OCI-LY7 (cell line): ENCODE data around the gene KIF11. TPM values are rescaled to one million over a fixed set of nuclear protein-coding genes. Genes with fewer than 3 reads are reported as not detected.

ENCODE experiments used
- BruUV-seq: library from RNA; stranded (reverse); fragments of 400-500 nt; replicated peaks from 2 replicates; lab custom pipeline; 2021; lab: Mats Ljungman, UMichigan
- CTCF ChIA-PET: fragments of 300-600 bp; sonication (Branson Sonifier 250); formaldehyde crosslinking; loops from one replicate; lab custom pipeline; 2022; ENCODE audit warnings: antibody characterized with exemption; ENCODE audit not compliant: unreplicated experiment; lab: Charles Lee
- POLR2A ChIA-PET: fragments of 300-600 bp; sonication (Branson Sonifier 250); formaldehyde crosslinking; loops from one replicate; lab custom pipeline; 2022; ENCODE audit warnings: antibody characterized with exemption; lab: Charles Lee
- DNase-seq: peaks from one replicate; pipeline ENCODE4 v3.0.0-alpha.2; 2015; ENCODE audit warnings: low spot score
- H2AFZ ChIP-seq: fragments of 200-600 bp; sonication (generic), shearing (Covaris generic); 2 replicates; pipeline ENCODE4 v1.6.1; 2014; ENCODE audit warnings: mild to moderate bottlenecking, antibody characterized with exemption, low read length, moderate library complexity
- H3K27ac ChIP-seq: fragments of 200-600 bp; sonication (generic); 2 replicates; pipeline ENCODE4 v1.5.1; 2014; ENCODE audit warnings: mixed run types, low read depth, mild to moderate bottlenecking, moderate library complexity, low read length, inconsistent platforms; ENCODE audit not compliant: poor library complexity, severe bottlenecking
- H3K36me3 ChIP-seq: fragments of 200-600 bp; sonication (generic); 2 replicates; pipeline ENCODE4 v1.6.1; 2014; ENCODE audit warnings: mild to moderate bottlenecking, antibody characterized with exemption, low read length, moderate library complexity, mixed read lengths; ENCODE audit not compliant: insufficient read depth
- H3K4me1 ChIP-seq: fragments of 200-600 bp; sonication (generic); 2 replicates; pipeline ENCODE4 v1.5.1; 2014; ENCODE audit warnings: mild to moderate bottlenecking, low read length; ENCODE audit not compliant: insufficient read depth, poor library complexity, severe bottlenecking
- H3K4me2 ChIP-seq: fragments of 200-600 bp; sonication (generic); 2 replicates; pipeline ENCODE4 v1.6.1; 2014; ENCODE audit warnings: mild to moderate bottlenecking, low read length
- H3K4me3 ChIP-seq: fragments of 200-600 bp; sonication (generic); 2 replicates; pipeline ENCODE4 v1.5.1; 2014; ENCODE audit warnings: mild to moderate bottlenecking, low read depth, low read length; ENCODE audit not compliant: poor library complexity, severe bottlenecking
- H3K79me2 ChIP-seq: fragments of 200-600 bp; sonication (generic); 2 replicates; pipeline ENCODE4 v1.6.1; 2016; ENCODE audit warnings: low read depth, mild to moderate bottlenecking, low read length, moderate library complexity, mixed read lengths; ENCODE audit not compliant: insufficient read depth
- H3K9me2 ChIP-seq: fragments of 200-600 bp; sonication (generic); 2 replicates; pipeline ENCODE4 v1.6.1; 2016; ENCODE audit warnings: mild to moderate bottlenecking, low read length, mixed read lengths; ENCODE audit not compliant: insufficient read depth
- H3K9me3 ChIP-seq: fragments of 200-600 bp; sonication (generic); 2 replicates; pipeline ENCODE4 v1.6.1; 2014; ENCODE audit warnings: mild to moderate bottlenecking, mixed run types, low read length, mixed read lengths
- H4K20me1 ChIP-seq: fragments of 200-600 bp; sonication (generic); 2 replicates; pipeline ENCODE4 v1.6.1; 2014; ENCODE audit warnings: mild to moderate bottlenecking, antibody characterized with exemption, low read length, moderate library complexity, mixed read lengths; ENCODE audit not compliant: insufficient read depth
- CTCF ChIP-seq: fragments of 200-600 bp; sonication (generic); conservative IDR thresholded peaks from 2 replicates; pipeline ENCODE4 v1.5.1; 2014; ENCODE audit warnings: mild to moderate bottlenecking, antibody characterized with exemption, low read length, moderate library complexity, mixed read lengths
- EZH2phosphoT487 ChIP-seq: fragments of 200-600 bp; sonication (generic); IDR thresholded peaks from 2 replicates; pipeline ENCODE4 v1.6.1; 2018; ENCODE audit warnings: low read depth, borderline replicate concordance, mild to moderate bottlenecking, mixed run types, antibody characterized with exemption, low read length, moderate library complexity, mixed read lengths
- intact Hi-C: fragments of 100-400 bp; cut with micrococcal nuclease; formaldehyde crosslinking; loops from one replicate; pipeline ENCODE4 v1.10.0; 2022; ENCODE audit not compliant: unreplicated experiment
- total RNA-seq, 2 experiments: library from RNA; depleted of rRNA in 1 of 2; stranded (reverse); fragments of >200 nt in 1 of 2; shearing (Covaris generic) in 1 of 2; gene quantifications; 2 replicates each; pipeline ENCODE4 v1.2.3, GENCODE V29; 2014 to 2022

Gene KIF11
- total RNA-seq, 2 experiments from 2014 or later: 71.8 to 103 TPM

DNA sequence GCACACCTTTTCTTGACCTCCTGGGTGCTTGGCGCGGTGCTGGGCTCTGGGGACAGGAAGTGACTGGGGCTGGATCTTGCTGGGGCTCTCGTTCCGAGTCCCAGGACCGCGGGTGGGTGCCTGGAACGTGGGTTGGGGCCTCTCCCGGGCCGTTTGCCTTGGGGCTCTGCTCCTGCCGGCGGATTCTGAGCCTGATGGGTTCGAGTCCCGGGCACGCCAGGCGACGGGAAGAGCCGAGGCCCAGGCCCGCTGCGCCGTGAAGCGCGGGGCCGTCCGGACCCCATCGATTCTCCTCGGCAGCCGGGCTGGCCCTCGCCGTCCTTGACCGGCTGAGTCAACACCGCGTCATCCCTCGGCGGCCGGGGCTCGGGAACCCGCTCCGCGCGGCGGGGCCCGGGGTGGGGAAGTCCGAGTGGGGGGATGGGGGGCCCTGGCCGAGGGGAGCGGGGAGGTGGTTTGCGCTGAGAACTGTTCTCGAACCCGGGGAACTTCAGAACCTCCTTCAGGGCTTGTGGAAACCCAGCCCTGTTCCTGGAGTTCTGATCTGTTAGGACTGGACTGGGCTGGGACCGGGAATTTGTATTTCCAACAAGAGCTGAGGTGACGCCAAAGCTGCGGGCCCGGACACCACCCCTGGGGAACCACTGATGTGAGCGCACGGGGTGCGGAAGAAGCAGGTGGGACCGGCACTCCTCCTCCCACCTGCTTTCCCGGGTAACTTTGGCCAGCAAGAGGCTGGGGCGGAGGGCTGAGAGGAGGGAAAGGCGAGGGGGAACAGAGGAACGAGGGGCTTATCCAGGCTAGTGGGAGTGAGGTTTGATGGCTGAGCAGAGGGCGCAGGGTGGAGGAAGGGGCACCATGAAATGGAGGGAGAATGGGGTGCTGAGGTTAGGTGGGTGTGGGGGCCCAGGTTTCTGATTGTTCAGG is 103.0 kb downstream of the KIF11 start:
- ChIA-PET POLR2A (interaction anchor here (0.5 kb wide), 1 partner anchor 17 kb away, joined by 3 read pairs; no protein-coding TSS in a partner anchor), CTCF (no interaction called here)
- H3K36me3 ChIP-seq: no peaks in the 10 kb centered on the region
- peaks cover 26% of the 10 kb centered on the region for H3K4me1 ChIP-seq
- H3K4me2 ChIP-seq: no peak overlapping the region
- TF ChIP-seq CTCF (no peak), EZH2phosphoT487 (no peak)
- no peak overlapping the region for H3K27ac ChIP-seq
- no peak overlapping the region for H3K4me3 ChIP-seq
- no peaks in the 10 kb centered on the region for H3K9me3 ChIP-seq
- no peaks in the 10 kb centered on the region for H3K79me2 ChIP-seq
- DNase-seq: no peak
- intact Hi-C loops: no loop called here
- H2AFZ ChIP-seq: no peak overlapping the region
- no peaks in the 10 kb centered on the region for H3K9me2 ChIP-seq
- H4K20me1 ChIP-seq: no peaks in the 10 kb centered on the region
- BruUV-seq: no TSS peak

GRCh38 chr10:92696606-92697383 is 103.9 kb downstream of the KIF11 start:
- H4K20me1 ChIP-seq: no peaks in the 10 kb centered on the region
- BruUV-seq: no TSS peak
- DNase-seq: no peak
- no peak for TF ChIP-seq CTCF
- TF ChIP-seq EZH2phosphoT487: no peak
- CTCF ChIA-PET: no interaction called here
- H3K4me1 ChIP-seq: peaks cover 18% of the 10 kb centered on the region
- no peak overlapping the region for H3K27ac ChIP-seq
- H3K4me3 ChIP-seq: no peak overlapping the region
- no peaks in the 10 kb centered on the region for H3K9me2 ChIP-seq
- no peak overlapping the region for H3K4me2 ChIP-seq
- POLR2A ChIA-PET: interaction anchor here (0.5 to 1.2 kb wide), 2 partner anchors 18 to 31 kb away, joined by 3 read pairs; no protein-coding TSS in a partner anchor
- no peaks in the 10 kb centered on the region for H3K79me2 ChIP-seq
- no peak overlapping the region for H2AFZ ChIP-seq
- intact Hi-C loops: no loop called here
- no peaks in the 10 kb centered on the region for H3K36me3 ChIP-seq
- no peaks in the 10 kb centered on the region for H3K9me3 ChIP-seq
